NOMO-1 treated with DMSO at 0.1 percent for 48 hours (cell line): ENCODE measurements around the gene FRMD4A.
"Not testable (repeated sequence)": the region's sequence is repeated elsewhere in the genome, so short reads cannot be mapped to it uniquely, and the experiment has no call there.

Experiments
- DNase-seq: peaks from one replicate; lab custom pipeline; 2025; ENCODE audit not compliant: unreplicated experiment; lab: John Stamatoyannopoulos, UW

The FRMD4A gene

DNA sequence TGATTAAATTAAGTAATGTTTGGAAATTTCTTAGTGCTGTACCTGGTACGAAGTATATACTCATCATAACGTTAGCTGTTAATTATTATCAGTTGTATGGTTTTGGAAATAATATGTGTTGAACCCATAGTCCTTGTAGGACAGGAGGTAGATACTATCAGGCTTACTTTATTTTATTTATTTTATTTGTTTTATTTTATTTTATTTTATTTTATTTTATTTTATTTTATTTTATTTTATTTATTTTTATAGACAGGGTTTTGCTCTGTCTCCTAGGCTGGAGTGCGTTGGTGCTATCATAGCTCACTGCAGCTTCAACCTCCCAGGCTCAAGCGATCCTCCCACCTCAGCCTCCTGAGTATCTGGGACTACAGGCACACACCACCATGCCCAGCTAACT, 465.5 kb downstream of the FRMD4A start:
- not testable (repeated sequence) for DNase-seq

DNA sequence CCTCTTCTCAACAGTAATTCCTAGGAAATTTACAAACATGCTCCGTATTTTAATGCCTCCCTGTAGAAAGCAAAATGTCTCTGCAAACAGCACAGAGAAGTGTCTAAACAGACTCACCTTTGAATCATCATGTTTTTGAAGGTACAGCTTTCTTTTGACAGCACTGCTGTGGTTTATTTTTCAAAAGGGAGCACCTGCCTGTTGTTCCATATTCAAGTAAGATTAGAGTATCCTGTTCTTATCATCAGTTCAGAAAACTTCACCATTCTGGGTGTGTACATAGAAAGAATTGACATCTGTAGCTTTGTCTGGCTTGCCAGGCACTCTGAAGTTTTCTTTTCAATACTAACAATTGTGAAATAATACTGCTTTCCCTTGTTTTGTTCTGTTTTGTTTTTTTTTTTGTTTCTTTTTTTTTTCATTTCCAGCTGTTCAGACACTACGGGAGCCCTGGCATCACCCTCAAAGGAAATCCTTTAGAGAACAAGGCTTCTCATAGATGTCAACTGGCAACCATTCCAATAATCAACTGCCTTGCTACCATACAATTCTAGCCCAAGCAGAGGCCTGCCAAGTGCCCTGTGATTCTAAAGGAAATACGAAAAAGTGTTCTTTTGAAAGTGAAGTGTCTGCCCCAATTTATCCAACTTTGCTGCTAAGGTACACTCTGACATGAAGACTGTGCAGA, 468.0 kb downstream of the FRMD4A start:
- DNase-seq, result no peak

- no peak for DNase-seq
Observed at GRCh38 chr10:13860886-13861285, 469.8 kb downstream of the FRMD4A start.

- no peak for DNase-seq
Observed at GRCh38 chr10:13859979-13860654, 470.6 kb downstream of the FRMD4A start.

DNA sequence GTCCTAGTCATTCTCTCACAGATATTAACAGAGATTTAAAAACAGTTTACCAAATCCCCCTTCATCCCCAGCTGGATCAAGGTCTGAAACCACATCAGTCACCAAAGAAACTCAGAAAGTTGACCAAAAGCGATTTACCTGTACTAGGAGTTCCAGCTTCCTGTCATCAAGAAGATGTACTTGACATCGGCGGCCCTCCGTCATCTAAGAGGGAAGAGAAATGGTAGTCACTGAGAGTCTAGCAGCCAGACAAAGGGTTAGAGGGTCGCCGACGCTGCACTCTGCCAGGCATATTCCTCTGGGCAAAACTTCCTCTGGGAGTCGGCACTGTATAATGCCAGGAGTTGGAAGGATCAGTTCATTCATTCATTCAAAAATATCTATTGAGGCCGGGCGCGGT, 472.0 kb downstream of the FRMD4A start:
- no peak for DNase-seq

GRCh38 chr10:13857451-13857850, 473.3 kb downstream of the FRMD4A start:
- peak; percentile 58 for DNase-seq

DNA sequence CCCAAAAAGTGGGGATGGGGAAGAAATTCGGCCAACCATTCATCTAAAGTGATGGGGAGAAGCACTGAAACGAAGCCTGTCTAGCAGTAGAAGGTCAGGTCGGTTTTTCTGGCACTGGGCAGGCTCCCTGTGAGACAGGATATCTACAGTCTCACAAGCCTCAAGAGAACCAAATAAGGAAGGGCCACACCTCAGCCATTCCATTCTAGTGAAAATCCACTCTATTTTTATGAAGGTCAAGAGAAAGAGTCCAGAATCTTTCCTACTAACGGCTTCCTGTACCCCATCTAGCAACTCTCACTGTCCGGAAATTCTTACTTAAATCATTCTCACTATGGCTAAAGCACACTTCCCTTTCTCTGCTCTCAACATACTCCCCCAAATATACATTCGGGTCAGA, 476.9 kb downstream of the FRMD4A start:
- peak; percentile 67 for DNase-seq

GRCh38 chr10:13852872-13853271, 477.9 kb downstream of the FRMD4A start:
- DNase-seq, result no peak

DNA sequence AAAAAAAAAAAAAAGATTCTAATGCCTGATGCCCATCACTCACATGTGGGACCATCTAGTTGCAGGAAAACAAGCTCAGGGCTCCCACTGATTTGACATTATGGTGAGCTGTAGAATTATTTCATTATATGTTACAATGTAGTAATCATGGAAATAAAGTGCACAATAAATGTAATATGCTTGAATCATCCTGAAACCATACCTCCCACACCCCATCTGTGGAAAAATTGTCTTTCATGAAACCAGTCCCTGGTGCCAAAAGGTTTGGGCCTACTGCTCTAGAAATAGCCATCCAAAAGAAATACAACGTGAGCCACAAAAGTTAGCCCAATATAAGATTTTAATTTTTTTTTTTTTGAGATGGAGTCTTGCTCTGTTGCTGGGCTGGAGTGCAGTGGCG, 478.8 kb downstream of the FRMD4A start:
- DNase-seq, result no peak

GRCh38 chr10:13848520-13849445, 481.9 kb downstream of the FRMD4A start:
- DNase-seq, result no peak

- DNase-seq, result no peak
Observed at GRCh38 chr10:13847201-13847631, 483.5 kb downstream of the FRMD4A start.

GRCh38 chr10:13845897-13846296, 484.8 kb downstream of the FRMD4A start:
- DNase-seq, result no peak

DNA sequence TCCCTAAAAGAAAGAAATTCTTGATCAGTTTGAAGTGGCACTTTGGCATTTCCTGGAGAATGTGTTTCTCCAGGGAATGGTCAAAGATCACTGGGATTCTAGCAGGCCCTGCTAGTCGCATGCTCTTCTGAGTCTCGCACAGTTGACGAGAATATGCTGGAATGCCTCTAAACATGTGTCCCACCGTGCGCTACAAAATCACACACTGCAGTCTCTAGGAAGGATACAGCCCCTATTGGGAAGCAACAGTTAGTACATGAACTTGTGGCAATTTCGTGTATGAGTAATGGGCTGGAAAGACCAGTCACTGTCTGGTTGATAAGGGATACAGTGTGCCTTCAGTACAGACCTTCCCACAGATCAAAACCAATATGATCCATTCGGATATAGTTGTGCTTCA, 486.1 kb downstream of the FRMD4A start:
- DNase-seq, result no peak

DNA sequence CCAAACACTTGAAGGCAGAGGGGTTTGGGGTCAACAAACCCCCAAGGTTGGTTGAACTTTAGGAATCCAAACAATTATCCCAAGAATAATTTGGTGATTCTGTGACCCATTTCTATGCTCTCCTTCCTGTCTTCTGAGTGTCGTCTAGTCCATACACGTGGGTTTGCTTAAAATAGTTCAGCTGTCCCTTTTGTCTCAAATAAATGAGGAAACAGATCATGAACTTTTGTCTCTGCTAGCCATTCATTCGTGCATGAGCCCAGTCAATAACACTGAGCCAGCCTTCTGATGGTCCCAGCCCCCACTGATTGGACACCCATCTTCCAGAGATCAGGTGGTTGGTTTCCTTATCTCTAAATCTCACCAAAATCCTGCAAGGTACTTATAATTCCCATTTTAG, 488.6 kb downstream of the FRMD4A start:
- DNase-seq, result no peak

GRCh38 chr10:13840036-13840435, 490.7 kb downstream of the FRMD4A start:
- DNase-seq, result no peak

DNA sequence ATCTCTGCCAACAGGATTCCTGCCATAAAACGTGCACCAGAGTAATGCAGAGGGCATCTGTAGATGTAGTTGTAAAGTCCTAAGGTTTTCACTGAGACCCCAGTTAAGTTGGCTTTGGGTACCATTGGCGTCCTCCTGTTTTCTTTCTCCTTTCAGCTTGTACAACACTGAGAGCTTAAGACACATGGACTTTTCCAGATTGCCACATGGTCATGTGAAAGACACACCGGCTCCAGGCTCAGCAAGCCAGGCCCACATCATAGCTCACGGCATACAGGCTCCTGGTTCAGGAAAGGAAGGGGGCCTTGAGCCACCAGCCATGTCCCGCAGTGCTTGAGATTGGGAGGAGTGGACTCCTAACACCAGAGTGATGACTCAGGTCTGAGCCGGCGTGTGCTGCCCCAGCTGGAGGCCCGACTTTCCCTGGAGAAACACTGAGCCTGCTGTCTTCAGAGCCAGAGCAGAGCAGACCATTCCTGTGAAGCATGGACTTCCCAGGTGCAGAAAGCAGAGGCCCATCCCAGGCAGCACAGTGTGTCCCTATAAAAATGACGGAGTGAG, 491.2 kb downstream of the FRMD4A start:
- no peak for DNase-seq

- DNase-seq, result no peak
Observed at GRCh38 chr10:13839030-13839429, 491.7 kb downstream of the FRMD4A start.

- DNase-seq, result no peak
Observed at GRCh38 chr10:13837966-13838365, 492.8 kb downstream of the FRMD4A start.

- no peak for DNase-seq
Observed at GRCh38 chr10:13834581-13835286, 496.0 kb downstream of the FRMD4A start.

DNA sequence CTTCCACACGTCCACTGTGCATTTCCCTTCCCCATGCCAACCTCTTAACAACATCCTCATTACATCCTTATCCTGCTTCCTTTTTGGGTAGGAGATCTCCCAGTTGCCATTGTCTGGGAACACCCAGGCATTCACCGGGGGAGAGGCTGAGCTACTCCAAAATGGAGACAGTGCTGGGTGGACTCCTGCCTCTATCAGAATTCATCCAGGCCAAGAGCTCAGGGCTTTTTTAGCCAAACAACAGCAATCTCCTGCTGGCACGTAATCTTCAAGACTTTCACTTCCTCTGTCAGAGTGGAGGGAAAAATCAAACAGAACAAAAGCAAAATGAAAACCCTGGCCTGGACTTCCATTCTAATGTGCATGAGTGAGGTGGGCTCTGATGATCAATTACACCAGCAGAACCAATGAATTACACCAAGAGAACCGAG, 499.0 kb downstream of the FRMD4A start:
- DNase-seq, result peak; percentile 84

DNA sequence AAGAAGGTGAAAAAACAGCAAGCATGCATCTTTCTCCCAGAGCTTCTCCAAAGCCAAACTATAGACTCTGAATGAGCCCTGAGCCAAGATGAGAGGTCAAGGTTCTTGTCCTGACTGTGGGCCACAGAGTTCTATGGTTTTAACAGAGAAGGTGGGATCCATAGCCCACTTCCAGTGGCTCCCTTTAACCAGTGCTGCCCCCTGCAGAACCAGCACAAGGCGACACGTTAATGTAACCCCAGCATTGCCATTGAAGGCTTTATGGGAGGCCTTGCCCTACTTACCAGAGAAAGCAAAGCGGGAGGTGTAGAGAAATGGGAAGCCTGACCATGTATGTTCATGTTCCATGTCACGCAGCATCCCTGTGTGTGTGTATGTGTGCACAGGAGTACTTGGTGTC, 500.3 kb downstream of the FRMD4A start:
- DNase-seq, result no peak
